ENCODE data around the gene ZBTB24. TPM values are rescaled to one million over a fixed set of nuclear protein-coding genes. Genes with fewer than 3 reads are reported as not detected.

Gene ZBTB24
- total RNA-seq, 4 donors from 2014 or later = 4.4 to 12.6 (median 9.0) TPM

DNA sequence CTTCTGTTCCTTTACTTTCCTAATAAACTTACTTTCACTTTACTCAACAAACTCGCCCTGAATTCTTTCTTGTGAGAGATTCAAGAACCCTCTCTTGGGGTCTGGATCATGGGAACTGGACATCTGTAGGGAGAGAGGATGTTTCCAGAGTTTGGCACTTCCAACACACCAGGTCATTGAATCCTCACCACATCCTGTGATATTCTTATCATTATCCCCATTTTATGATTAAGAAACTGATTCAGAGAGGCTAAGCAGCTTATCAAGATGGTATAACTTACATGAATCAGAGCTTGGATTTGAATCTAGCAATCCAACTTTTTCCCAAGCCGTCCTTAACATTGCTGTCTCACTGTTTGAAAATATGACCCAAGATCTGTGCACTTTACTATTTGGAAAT is 58.1 kb downstream of the ZBTB24 start:
- Histone ChIP-seq H3K27me3 (no peaks in the 10 kb centered on the region), H3K9me3 (no peaks in the 10 kb centered on the region), H3K4me1 (no peaks in the 10 kb centered on the region), H3K4me3 (no peak overlapping the region), H3K27ac (no peak overlapping the region), H3K36me3 (no peaks in the 10 kb centered on the region)
- intact Hi-C loops (cut with DNase I; ENCODE audit: low total_unique reads) = no loop called here
- no peak for DNase-seq
- TF ChIP-seq, protein P1, sequence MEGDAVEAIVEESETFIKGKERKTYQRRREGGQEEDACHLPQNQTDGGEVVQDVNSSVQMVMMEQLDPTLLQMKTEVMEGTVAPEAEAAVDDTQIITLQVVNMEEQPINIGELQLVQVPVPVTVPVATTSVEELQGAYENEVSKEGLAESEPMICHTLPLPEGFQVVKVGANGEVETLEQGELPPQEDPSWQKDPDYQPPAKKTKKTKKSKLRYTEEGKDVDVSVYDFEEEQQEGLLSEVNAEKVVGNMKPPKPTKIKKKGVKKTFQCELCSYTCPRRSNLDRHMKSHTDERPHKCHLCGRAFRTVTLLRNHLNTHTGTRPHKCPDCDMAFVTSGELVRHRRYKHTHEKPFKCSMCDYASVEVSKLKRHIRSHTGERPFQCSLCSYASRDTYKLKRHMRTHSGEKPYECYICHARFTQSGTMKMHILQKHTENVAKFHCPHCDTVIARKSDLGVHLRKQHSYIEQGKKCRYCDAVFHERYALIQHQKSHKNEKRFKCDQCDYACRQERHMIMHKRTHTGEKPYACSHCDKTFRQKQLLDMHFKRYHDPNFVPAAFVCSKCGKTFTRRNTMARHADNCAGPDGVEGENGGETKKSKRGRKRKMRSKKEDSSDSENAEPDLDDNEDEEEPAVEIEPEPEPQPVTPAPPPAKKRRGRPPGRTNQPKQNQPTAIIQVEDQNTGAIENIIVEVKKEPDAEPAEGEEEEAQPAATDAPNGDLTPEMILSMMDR (IDR thresholded peaks at IDR 0.05) = no peak
- no peak for TF ChIP-seq POLR2A (IDR thresholded peaks at IDR 0.05)

DNA sequence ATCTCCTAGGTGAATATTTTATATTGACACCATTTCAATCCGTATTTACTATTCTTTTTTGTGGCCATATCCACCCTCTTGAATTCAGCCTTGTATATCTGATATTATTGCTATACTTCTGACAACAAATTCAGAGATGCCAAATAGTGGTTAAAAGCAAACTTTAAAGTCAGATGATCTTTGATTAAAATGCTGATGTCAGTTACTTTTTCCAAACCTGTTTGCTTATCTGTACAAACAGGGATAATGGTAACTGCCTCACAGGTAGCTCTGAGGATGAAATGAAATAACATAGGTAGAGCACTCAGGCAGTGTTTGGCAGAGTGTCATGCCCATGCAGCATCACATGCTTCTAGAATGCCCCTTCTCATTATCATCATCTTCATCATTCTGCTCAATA is 61.8 kb downstream of the ZBTB24 start:
- Histone ChIP-seq H3K9me3 (no peaks in the 10 kb centered on the region), H3K27me3 (no peaks in the 10 kb centered on the region), H3K4me3 (no peak overlapping the region), H3K36me3 (no peaks in the 10 kb centered on the region), H3K4me1 (no peaks in the 10 kb centered on the region), H3K27ac (no peak overlapping the region)
- no peak for DNase-seq
- intact Hi-C loops (cut with DNase I; ENCODE audit: low total_unique reads) = no loop called here
- no peak for TF ChIP-seq POLR2A (IDR thresholded peaks at IDR 0.05)
- TF ChIP-seq, protein P1 (IDR thresholded peaks at IDR 0.05) = no peak

DNA sequence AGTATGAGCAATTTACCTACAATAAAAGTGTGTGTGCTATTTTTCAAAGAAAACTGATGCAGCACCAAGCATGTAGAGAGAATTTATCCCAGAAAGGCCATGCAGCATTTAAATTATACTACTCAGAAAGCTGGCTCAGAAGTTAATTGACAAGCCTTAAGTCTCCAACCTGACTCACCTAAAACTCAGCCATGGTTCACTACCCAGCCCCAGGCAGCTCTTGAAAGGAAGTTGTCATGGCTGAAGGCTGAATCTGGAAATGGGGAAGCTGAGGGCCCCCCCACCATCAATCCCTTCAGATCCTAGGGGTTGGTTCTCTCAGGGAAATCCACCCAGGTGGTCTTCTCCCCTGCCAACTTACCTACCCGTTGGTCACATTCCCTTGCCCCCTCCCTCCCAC is 62.3 kb downstream of the ZBTB24 start:
- no peaks in the 10 kb centered on the region for H3K36me3 ChIP-seq
- no peak overlapping the region for H3K27ac ChIP-seq
- H3K27me3 ChIP-seq = no peaks in the 10 kb centered on the region
- H3K4me3 ChIP-seq = no peak overlapping the region
- DNase-seq = no peak
- H3K9me3 ChIP-seq = no peaks in the 10 kb centered on the region
- no peak for TF ChIP-seq POLR2A (IDR thresholded peaks at IDR 0.05)
- intact Hi-C loops (cut with DNase I; ENCODE audit: low total_unique reads) = no loop called here
- H3K4me1 ChIP-seq = no peaks in the 10 kb centered on the region

DNA sequence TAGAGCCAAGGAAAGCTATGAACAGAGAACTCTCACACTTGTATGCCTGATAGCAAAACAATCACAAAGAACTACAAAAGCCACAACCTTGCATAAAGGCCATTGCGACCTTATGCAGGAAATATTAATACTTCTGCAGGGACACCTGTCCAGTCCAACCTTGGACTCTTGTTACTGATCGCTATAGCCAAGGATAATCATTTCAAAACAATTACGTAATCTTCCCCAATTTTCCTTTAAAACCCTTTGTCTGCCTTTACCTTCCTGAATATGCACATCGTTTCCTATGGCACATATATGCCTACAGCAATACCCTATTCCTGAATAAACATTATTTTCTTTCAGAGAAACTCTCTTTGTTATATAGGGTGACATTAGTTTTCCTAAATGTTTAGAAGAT is 65.4 kb downstream of the ZBTB24 start:
- Histone ChIP-seq H3K9me3 (no peaks in the 10 kb centered on the region), H3K27me3 (no peaks in the 10 kb centered on the region), H3K27ac (no peak overlapping the region), H3K4me3 (no peak overlapping the region), H3K4me1 (no peaks in the 10 kb centered on the region), H3K36me3 (no peaks in the 10 kb centered on the region)
- intact Hi-C loops (cut with DNase I; ENCODE audit: low total_unique reads) = no loop called here
- DNase-seq = no peak
- TF ChIP-seq, protein P1 (IDR thresholded peaks at IDR 0.05) = no peak
- TF ChIP-seq POLR2A (IDR thresholded peaks at IDR 0.05) = no peak

Other genes starting within 250 kb of the ZBTB24 start
- gene CD164, start 100.8 kb downstream of the ZBTB24 start, total RNA-seq = 100 to 1,000 TPM in 3 of 4 donors, 10 to 100 TPM in 1; 64.0 to 314 (median 182) TPM
- gene PPIL6, start 42.6 kb downstream of the ZBTB24 start, total RNA-seq = 10 to 100 TPM in 1 of 4 donors, 1 to 10 TPM in 2, under 1 TPM in 1; 0.59 to 18.0 (median 4.6) TPM
- gene SMPD2, start 42.5 kb downstream of the ZBTB24 start, total RNA-seq = 10 to 100 TPM in 2 of 4 donors, 1 to 10 TPM in 2; 2.8 to 16.3 (median 8.5) TPM
- gene MICAL1, start 27.4 kb downstream of the ZBTB24 start, total RNA-seq = 10 to 100 TPM; 27.2 to 46.1 (median 36.2) TPM
- gene AK9, start 208.0 kb upstream of the ZBTB24 start, total RNA-seq = 10 to 100 TPM; 12.3 to 27.9 (median 13.5) TPM
- gene FIG4, start 208.1 kb upstream of the ZBTB24 start, total RNA-seq = 10 to 100 TPM in 3 of 4 donors, 1 to 10 TPM in 1; 4.1 to 35.5 (median 17.4) TPM

All from uterus (tissue), 4 donors.